NCI-H187 treated with DMSO at 0.1 percent for 48 hours (cell line): ENCODE data around the gene TANK.
"Not testable (repeated sequence)": the region's sequence is repeated elsewhere in the genome, so short reads cannot be mapped to it uniquely, and the experiment has no call there.

ENCODE experiments used
- DNase-seq: peaks from one replicate; lab custom pipeline; 2025; lab: John Stamatoyannopoulos, UW

TANK gene

DNA sequence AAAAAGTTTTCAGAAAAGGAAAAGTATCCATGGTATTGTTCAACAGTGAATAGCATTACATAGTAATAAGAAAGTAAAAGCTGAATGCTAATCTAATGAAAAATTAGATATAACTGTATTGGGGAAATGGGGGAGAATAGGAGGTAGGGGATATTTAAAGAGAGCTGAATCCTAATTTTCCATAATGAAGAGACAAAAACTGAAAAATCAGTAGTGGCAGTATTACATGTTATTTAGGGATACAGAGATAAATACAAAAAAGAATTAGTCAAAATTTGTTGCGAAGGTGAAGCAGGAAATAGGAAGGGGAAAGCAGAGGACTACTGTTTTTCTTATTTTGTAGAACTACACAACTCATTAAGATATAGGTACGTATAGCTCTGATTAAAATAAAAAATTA, 9.1 kb downstream of the TANK start:
- DNase-seq: no peak

DNA sequence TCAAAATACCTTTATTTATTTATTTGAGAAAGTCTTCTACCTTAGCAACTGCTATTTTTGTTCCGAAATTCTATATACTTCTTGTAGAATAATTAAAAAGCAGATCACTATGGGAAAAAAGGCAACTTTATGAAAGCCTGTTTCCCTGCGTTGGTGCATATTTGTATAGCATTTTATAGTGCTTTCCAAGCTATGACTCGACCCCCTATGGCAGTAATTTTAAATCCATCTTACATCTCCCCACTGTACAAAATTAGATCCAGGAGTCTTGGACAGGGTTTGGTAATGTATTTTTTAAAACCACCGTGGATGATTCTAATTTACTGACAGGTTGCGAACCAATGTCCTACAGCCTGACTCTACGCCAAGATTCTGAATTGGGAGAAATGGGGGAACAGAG, 10.1 kb downstream of the TANK start:
- no peak for DNase-seq

DNA sequence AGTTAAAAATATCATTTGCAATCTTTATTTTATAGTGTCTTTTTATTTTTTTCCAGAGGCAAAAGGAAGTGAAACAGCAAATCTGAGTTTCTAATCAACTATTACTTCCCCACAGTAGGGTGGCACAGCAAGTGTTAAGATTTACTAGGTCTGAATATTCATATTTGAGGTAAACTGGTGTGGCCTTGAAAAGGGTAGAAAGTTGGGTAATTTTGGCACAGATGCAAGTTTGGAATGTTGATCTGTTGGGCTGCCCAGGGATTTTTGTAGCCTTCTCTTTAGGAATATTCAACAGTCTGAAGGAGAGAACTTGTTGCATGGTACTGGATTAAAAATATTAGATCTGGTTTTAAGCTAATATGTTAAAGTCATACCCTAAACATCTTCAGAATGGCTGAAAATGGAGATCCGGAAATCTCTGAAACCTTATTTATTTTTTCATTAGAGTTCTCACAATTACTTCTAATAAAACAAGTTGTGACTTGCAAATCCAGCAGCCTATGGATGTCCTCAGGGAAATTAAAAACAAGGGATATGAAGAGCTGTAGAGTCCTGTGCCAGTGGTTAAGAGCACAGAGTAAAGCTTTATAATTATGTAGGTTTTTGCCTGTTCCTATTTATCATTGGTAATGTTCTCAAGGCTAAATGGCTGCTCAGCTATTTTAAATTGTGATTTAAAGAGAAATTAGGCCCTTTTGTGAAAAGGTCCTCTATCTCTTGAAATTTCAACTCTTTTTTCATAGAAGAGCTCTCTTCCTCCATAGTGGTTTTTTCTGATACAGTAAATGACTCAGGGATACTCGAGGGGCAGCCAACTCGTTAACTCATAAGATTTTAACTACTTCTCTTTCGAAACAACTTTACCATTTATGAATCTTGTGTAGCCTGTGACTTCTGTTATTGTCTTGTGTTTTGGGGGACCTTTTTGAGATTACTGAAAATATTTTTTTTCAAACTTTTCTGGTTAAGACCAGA, 11.0 kb downstream of the TANK start:
- no peak for DNase-seq

DNA sequence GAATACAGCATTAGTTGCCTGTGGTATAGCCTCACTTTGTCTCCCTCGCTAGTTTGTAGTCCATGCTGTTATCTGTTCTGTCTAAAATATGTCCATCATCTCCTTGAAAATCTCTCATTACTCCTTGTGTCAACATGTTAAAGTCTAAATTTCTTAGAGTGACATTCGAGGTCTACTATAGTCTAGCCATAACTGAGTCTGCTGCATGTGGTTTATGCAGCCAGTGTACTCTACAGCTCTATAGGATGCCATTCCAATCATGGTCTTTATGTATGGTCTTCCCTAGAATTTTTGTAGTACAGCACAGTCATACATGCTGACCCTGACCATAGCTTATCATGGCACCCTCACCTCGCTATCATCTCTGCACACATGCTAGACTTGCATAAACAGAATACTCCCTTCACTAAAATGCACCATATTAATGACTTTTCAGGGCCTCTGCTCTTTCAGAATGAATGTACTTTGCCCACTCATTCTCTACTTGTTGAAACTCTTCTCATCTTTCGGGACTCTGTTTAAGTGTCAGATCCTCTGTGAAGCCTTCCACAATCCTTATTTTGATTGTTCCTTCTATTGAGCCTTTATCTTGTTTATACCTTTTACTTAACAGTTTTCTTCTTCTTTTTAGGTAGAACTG, 12.8 kb downstream of the TANK start:
- DNase-seq: no peak

DNA sequence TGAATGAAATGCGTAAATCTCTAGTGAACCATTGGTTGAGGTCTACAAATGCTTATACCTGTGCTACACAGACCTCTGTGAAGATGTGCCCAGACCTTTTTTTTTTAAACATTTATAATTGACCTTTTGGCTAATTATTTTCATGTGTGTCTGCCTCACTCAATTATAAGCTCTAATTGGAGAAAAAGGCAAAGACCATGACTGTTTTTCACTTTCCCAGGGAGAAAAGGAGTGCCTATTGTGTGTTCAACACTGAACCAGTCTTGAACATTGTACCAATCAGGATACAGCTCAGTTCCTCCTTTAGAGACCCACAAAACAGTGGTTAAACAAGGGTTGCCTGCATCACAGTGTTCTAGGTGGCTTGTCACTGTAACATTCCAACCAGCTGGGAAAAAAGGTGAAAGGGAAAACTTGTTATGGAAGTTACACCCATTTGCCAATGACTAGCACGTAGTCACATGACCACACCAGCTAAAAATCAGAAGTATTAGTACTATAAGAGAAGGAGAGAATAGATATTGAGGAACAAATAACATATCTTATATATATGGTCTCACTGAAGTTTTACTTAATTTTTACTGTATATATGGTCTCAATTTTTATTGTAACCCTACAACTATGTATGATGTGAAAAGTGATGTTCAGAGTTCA, 13.4 kb downstream of the TANK start:
- no peak for DNase-seq

DNA sequence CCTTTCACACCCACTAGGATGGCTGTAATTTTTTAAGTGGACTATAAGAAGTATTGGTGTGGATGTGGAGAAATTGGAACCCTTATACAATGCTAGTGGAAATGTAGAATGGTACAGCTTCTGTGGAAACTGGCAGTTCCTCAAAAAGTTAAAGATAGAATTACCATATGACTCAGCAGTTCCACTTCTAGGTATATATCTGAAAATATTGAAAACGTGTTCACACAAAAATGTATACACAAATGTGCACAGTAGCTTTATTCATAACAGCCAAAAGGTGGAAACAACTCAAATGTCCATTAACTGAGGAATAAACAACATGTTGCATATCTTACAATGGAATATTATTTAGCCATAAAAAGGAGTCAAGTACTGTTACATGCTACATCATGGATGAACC, 17.7 kb downstream of the TANK start:
- DNase-seq: no peak

DNA sequence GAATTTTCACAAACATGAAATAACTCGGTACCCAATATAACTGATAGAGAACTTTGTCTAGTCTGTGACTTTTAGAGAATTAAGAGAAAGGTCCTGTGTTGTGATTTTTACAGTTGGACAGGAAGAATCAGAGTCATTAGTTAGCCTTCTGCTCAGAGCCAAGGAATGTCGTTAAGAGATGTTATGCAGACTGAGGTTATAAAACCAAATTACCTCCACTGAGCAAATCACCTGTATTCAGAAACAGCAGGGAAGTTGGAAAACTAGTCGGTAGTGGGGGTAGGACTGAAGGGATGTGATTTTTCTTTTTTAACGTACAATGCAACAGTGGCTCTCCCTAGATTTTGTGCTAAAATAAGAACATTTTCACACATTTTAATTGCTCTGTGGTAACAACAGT, 18.5 kb downstream of the TANK start:
- DNase-seq: no peak

DNA sequence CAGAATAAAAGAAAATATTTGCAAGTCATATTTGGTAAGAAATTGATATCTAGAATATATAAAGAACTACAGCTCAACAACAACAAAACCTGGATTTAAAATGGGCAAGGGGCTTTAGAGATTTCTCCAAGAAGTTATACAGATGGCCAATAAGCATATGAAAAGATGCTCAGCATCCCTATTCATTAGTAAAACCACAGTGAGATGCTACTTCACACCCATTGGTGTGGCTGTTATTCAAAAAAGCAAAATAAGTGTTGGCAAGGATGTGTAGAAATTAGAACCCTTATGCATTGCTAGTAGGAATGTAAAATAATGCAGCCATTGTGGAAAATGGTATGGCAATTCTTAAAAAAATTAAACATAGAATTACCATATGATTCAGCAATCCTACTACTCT, 29.8 kb downstream of the TANK start:
- no peak for DNase-seq

DNA sequence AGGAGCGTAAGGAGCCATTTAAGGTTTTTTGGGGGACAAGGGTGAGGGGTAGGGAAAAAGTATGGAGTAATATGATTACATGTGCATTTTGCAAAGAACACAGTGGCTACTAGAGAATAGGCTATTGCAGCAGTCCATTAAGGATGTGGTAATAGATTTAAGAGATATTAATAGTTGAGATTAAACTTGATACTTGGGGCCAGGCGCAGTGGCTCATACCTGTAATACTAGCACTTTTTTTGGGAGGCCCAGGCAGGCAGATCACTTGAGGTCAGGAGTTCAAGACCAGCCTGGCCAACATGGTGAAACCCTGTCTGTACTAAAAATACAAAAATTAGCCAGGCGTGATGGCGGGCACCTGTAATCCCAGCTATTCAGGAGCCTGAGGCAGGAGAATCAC, 35.4 kb downstream of the TANK start:
- not testable (repeated sequence) for DNase-seq

DNA sequence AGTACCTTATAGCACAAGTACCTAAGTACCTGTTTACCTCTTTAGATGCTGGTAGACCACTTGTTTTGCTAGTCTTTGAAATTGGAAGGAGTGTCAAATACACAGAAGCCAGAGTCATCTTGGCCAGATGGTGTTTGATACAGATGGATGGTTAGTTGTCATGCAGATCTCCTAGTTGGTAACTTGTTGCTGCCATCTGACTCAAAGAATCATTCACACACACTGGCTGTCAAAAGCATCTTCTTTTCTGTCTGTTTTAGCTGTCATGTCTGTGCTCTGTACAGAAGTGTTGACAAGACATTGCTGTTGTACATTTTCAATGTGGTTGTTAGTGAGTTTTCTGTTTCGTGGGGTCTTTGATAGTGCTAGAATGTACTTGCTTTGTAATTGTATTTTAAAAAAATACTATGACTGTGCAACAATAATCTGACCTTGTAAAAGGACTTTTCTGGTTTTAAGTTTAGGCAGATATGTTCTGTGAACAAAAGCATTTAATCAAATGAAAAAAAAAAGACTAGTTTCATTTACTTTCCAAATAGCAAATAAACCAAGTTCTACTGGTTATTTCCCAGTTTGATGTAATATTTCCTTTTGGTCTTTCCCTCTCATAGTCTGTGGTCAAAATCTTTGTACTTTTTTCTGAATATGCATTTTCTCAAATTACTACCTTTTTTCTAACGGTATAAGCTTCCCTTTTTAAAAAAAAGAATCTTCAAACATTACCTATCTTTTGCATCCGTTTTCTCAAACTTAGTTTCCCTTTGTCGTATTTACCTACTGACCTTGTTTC, 39.9 kb downstream of the TANK start:
- no peak for DNase-seq

DNA sequence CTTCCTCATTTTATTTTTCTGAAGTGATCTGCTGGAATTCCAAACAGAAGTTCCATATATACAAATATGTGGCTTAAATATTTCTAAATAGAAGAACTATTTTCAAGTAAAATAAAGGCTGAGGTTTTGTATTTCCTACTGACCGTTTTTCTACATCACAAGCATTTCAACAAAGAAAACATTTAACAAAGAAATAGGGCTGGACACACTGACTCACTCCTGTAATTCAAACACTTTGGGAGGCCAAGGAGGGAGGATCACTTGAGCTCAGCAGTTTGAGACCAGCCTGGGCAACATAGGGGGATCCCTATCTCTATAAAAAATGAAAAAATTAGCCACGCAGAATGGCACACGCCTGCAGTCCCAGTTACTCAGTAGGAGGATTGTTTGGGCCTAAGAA, 44.6 kb downstream of the TANK start:
- DNase-seq: no peak

DNA sequence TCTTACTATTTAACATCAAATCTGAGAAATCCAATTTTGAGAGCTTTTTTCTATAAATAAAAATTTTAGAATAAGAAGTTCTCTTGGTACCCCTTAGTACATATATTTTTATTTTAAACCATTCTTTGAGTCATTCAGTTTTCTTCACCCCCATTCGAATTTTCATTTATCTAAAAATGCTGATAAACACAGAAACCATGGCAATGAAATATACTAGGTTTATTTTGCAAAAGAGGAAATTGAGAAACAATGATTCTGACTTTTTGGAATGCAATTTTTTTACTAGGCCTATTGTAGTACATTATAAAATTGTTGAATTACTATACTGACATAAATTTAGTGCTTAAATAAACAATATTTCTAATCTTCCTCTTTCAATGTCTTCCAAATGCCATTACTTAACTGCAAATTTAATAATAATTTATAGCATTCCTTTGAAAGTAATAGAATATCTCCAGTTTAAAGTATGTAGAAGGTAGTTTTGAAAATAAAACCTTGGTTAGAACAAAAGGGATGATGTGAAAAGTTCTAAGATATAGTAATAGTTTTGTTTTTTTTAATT, 46.3 kb downstream of the TANK start:
- no peak for DNase-seq

DNA sequence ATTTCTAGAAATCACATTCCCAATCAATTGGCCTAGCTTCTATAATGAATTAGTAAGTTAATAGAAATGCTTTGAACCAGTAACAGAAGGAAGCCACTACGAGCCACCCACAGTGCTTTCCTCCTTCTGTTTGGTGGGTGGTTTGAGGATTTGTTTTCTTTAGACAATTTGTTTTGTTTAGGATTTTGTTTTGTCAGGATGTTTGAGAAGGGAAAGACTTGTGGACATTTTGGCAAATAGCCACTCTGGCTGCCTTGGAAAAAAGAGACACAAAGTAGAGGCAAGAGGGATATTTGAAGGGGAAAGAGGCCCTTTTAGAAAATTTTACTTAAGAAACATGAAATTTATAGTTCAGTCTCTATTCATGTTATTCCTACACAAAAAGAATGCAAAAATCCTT, 47.7 kb downstream of the TANK start:
- DNase-seq: no peak

DNA sequence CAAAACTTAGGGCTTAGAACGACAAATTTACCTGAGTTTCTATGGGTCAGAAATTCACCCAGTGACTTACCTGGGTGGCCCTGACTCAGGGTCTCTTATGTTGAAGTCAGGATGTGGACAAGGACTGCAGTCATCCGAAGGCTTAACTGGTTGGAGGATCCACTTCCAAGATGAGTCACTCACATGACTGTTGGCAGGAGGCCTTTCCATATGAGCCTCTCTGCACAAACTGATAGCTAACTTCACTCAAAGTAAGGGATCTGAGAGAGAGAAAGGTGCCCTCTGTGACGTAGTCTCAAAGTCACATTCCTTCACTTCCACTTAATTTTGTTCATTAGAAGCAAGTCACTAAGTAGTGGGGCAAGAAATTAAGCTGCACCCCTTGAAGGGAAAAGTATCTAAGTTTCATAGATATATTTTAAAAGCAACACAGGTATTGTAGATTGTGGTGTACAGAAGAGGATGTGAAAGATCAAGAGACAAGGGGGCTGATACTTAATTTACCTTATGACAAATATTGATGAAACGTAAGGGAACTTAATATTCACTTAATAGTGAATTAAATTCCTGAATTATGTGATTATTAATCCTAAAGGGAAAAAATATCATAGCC, 48.4 kb downstream of the TANK start:
- no peak for DNase-seq

DNA sequence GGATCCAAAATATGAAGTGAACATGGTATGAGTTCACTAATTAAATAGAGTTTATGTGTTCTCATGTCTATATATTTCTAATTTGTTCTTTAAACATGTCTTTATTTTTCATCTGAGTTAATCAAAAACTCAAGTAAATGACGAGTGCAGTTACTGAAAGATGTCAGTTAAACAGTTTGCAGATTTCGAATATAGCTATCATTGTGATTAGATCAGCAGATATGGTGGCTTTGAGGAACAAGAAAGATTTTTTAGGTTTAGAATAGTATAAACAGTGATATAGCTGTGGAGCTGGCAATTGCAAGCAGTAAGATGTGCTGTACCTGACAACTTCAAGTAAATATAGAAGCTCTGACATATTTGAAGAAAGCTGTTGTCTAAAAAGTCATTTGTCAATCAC, 49.7 kb downstream of the TANK start:
- no peak for DNase-seq

DNA sequence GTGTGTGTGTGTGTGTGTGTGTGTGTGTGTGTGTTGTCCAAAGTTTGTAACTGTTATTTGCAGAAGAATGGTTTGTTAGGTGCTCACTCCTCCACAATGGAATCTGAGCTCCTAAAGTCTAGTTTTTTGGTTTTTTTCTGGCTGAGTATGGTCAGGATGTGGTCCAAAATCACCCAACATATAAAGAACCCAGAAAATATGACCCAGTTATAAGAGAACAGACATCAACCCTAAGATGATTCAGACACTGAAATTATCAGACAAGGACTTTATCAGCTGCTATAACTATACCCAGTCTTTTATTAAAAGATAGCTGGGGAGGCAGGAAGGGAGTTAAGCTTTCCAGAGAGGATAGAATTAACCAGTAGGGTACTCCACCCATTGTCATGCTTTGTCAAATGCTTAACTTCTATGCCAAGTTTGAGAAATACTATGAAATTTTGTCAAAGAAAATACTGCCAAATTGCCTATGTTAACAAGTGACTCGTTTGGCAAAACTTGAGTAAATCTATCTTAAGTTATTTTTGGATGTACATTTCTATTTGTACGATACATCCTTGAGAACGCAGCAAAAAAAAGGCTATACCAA, 57.5 kb downstream of the TANK start:
- DNase-seq: no peak

DNA sequence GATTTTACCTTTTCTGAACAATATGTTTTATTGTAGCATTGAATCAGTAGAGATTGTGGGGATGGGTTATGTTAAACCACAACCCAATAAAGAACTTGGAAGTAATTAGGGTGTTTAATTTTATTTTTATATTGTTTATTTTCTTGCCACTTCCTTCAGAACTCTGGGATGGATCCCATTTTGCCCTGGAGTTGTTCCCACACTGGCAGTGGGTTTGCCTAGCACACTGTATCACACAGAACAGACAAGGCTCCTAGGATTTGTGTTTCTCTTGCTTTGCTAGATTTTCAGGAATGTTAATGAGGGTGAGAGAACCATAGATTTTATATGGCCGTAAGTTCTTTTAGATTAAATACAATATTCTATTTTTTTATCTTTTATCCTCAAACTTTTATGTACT, 59.0 kb downstream of the TANK start:
- no peak for DNase-seq

DNA sequence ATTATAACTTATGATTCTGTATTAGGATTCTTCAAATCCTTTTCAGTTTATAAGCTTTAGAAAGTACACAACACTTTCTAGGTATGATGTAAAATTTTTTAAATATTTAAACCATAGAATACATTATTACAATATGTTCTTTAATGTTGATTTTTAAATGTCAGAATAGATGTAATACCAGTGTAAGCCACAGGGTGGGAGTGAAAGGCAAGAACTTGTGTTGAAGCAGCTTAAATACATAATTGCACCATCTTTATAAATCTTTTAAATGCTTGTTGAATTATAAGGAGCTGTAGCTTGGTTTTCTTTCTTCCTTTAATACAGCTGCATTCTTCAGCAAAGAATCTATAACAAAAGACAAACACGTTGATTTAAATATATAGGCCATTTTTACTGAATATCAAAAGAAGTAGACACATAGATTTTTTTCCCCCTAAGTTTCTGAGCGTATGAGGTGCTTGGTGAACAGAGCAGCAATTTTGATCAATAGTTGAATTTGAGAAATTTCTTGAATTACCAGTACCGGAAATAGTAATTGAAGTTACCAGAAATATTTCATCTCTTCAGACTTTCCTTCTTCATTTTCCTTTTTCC, 63.0 kb downstream of the TANK start:
- DNase-seq: no peak

DNA sequence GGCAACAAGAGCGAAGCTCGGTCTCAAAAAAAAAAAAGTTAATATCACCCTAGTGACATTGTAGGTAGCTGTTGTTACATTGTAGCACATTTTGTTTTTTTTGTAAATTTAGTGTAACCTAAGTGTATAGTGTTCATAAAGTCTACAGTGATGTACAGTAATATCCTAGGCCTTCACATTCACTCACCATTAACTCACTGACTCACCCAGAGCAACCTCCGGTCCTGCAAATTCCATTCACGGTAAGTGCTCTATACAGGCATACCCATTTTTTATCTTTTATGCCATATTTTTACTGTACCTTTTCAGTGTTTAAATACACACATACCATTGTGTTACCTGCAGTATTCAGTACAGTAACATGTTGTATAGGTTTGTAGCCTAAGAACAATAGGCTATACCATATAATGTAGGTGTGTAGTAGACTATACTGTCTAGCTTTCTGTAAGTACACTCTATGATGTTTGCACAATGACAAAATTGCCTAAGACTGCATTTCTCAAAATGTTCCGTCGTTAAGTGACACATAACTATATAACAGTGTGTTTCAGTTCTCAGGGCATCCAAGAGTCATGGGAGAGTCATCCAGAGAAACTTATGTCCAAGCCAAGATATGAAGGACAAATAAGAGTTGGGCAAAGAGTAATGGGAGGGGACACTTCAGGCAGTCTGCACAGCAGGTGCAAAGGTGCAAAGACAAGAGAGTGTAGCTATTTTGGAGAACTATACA, 68.4 kb downstream of the TANK start:
- no peak for DNase-seq

DNA sequence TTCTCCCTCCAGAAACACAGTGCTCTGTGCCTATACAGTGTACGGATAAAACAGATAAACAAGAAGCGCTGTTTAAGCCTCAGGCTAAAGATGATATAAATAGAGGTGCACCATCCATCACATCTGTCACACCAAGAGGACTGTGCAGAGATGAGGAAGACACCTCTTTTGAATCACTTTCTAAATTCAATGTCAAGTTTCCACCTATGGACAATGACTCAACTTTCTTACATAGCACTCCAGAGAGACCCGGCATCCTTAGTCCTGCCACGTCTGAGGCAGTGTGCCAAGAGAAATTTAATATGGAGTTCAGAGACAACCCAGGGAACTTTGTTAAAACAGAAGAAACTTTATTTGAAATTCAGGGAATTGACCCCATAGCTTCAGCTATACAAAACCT, 70.7 kb downstream of the TANK start:
- DNase-seq: no peak
